Activated CD4-positive, alpha-beta T cell treated with anti-CD3 and anti-CD28 coated beads, Interleukin-2, amount 50 U/mL, for 1 hour (primary cell): Measurements from ENCODE around the gene CD69.

Experiments used
- DNase-seq: peaks from one replicate; pipeline ENCODE4 v3.0.0-alpha.2; 2020

Gene CD69

DNA sequence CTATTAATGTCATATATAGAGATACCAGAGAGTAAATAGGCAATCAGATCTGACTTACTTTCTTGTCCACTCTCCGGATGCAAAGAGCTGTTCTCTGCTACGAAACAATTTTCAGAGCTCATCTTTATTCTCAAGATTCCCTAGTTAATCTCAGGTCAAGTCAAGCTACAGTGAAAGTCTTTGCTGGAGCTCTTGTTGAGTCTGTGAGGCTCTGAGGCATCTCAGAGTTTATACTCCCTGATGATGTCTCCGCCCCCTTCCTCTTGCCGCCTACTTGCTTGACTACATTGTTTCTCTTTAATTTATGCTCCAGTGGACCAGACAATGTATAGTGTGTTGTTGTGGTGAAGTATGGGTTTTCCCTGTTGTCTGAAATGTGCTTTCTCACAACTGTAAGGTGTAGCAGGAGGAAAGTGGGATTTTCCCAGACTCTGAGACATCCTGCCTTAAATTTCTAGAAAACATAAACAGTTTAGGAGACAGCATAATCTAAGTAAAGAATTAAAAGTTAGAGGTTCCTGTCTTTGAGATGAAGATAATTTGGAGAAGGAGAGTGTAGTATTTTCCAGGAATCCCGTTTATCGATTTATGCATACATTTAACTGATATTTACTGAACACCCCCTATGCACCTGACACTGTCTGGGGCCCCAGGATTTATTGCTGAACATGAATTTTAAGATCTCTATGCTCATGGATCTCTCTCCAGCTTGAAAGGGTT, at the start of gene CD69:
CD69 (minus strand) TSS at position 203 of the 720 bp plus-strand sequence; CDS start at position 122, 81 bp downstream.
- peak; percentile 72 for DNase-seq

DNA sequence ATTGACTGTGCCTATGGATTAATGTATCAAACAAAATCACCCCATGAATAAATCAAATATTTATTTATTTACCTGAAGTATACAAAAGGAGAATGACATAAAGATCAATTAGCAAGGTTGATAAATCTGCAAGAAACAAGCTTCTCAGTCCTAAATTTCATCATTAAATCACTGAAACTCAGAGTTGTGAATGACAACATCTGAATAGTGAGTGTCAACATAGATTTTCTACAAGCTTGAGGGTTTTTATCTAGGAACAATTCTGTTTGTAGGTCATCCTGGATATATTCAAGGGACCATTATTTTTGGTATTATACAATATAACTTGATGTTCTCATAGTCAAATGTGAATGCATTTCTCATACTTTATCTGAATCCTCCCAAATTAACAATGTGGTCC, 49.2 kb upstream of the CD69 start:
- DNase-seq = no peak

GRCh38 chr12:9809338-9809737, 48.6 kb upstream of the CD69 start:
- no peak for DNase-seq

- no peak for DNase-seq
These were observed 47.8 kb upstream of the CD69 start for GRCh38 chr12:9808504-9808903.

- DNase-seq = no peak
These were observed 46.0 kb upstream of the CD69 start for GRCh38 chr12:9806714-9807113.

DNA sequence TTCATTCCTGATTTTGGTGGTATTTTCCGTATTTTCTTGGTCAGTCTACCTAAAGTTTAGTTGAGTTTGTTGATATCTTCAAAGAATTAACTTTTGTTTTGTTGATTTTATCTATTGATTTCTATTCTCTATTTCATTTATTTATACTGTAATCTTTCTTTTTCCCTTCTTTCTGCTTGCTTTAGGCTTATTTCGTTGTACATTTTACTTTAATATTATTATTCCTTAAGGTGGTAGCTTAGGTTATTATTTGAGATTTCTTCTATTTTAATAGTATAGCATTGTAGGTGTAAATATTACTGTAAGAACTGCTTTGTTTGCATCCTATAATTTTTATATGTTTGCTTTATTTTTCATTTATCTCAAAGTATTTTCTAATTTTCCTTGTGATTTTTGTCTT, 45.2 kb upstream of the CD69 start:
- no peak for DNase-seq

DNA sequence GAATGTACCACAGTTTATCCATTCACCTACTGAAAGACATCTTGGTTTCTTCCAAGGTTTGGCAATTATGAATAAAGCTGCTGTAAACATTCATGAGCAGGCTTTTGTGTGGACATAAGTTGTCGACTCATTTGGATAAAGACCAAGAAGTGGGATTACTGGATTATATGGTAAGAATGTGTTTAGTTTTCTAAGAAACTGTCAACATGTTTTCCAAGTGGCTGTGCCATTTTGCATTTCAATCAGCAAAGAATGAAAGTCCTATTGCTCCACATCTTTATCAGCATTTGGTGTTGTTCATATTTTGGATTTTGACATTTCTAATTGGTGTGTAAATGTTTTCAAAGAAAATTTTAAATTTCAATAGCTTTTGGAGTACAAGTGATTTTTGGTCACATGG, 39.3 kb upstream of the CD69 start:
- no peak for DNase-seq

DNA sequence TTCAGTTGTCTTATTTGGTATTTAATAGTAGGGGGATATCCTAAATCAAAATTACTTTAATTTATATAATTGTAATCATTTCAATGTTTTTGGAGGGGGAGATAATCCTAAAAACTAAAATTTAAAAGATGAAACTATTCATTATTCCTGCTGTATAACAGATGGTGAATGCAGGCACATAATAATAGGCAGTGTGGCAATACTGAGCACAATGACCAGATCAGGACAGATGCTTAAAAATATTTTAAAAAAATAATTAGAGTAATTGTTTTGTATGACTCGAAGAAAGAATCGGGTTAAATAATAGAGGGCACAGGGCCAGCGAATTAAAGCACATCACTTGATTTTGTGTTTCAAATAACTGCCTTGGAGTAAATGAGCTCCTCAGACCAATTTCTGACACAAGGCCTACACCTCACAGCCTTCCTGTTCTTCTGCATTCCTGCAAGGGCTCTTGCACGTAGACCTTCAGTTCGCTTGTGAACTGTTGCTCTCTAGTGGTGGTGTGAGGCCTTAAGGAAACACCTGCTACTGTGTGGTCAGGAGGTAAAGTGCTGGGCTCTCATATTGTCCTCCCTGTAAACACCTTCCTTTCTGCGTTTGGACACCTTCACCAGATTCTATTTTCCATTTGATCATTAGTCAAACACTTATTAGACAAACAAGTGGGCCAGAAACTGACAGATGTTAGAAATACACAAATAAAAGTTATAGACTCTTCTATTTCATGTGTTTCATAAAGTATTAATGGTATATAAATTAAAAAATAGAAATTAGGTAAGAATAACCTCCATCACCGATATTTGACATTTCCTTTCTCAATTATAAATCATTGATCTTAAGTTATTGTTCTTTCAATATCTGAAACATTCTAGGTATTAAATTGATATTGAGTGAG, 37.3 kb upstream of the CD69 start:
- peak; percentile 55 for DNase-seq

DNA sequence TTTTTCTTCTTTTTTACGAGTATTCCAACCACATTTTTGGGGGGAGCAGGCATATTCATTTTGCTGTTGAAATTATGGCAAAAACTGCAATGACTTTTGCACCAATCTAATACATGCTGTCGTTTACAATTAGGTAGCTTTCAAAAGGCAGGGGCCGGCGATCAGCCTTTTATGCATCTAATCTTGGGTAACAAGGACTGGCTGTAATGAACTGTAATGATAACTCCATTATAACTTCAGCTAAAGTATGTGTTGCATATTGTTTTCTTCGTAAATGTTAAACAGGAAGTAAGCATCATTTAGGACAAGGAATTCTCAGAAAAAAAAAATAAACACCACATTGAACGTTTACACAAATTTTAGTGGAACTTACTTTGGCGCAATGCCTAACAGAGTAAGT, 36.3 kb upstream of the CD69 start:
- DNase-seq = no peak

DNA sequence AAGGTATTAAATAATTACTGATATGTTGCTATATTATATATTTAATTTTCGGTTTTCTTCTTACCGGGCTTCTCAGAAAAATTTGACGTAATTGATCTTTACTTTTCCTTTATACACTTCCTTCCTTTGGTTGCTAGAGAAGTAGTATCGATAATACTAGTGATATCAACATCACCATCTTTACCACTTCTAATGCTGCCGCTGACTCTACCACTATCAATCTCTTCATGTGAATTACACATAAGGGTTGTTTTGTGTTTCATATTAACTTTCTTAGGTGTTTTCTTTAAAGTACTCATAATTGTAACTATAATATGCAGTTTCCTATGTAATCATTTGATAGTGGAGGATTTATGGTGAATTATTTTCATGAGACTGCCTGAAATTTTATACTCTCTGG, 35.6 kb upstream of the CD69 start:
- no peak for DNase-seq

DNA sequence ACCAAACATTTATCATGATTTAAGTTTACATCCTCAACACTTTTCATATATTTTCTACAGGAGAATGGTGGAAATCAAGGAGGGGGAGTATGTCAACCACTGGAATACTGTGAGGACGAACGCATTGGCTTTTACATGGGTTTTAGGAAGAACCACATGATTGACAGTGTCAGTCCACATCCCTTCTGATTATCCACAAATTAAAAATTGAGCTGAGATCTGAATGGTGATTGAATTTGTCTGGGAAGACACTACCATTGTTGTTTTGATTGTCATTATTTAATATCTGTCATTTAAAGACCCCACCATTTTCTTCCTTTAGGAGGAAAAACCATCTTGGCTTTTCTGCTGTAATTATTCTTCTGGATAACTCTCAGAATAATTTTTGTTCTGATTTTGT, 35.2 kb upstream of the CD69 start:
- DNase-seq = no peak

DNA sequence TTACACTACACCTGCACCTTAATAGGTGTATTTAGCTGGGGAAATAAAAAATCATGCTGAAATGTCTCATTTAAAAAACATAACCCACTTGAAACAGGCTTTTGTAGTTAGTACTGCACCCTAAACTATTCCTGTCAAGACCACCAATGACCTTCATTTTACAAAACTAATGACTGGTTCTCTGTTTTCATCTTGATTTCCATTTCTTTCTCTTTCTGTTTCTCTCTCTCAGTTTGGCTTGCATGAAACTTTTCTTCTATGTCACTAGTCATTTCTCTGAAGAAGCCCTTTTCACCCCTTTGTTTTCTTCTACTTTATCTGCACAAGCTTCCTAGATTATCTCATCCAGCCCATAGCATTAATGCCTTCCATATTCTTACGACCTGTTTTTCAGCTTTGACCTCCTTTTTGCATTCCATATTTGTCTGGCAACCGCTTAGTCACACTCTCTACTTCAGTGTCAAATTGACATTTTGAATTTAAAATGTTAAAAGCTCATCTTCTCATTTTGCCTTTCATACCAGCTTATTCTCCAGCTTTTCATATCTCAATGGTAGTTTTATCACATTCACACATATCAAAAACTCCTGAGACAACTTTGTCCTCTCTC, 33.9 kb upstream of the CD69 start:
- DNase-seq = no peak

GRCh38 chr12:9793779-9794395, 33.2 kb upstream of the CD69 start:
- no peak for DNase-seq

- DNase-seq = no peak
These were observed 32.4 kb upstream of the CD69 start for GRCh38 chr12:9792961-9793617.

- no peak for DNase-seq
These were observed 31.6 kb upstream of the CD69 start for GRCh38 chr12:9792185-9792900.

GRCh38 chr12:9786726-9787717, 26.3 kb upstream of the CD69 start:
- no peak for DNase-seq

DNA sequence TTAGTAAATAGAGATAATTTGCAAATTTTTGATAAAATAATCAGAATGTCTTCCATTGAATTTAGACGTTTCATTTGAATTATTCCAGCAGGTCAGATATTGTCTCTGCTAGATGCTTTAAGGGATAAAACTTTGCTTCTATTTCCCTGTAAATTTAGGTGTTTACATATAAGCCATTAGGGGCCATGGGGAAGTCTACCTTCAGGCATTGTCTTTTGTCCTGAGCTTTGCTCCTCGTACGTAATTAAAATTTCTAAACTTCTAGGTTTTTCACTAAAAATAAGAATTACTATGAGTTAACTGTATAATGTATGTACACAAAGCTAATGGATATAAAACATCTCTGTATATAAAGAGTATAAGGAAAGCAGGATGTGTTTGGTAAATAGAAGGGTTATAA, 24.1 kb upstream of the CD69 start:
- no peak for DNase-seq

GRCh38 chr12:9784326-9784725, 23.6 kb upstream of the CD69 start:
- DNase-seq = no peak

- no peak for DNase-seq
These were observed 22.1 kb upstream of the CD69 start for GRCh38 chr12:9782547-9783382.

DNA sequence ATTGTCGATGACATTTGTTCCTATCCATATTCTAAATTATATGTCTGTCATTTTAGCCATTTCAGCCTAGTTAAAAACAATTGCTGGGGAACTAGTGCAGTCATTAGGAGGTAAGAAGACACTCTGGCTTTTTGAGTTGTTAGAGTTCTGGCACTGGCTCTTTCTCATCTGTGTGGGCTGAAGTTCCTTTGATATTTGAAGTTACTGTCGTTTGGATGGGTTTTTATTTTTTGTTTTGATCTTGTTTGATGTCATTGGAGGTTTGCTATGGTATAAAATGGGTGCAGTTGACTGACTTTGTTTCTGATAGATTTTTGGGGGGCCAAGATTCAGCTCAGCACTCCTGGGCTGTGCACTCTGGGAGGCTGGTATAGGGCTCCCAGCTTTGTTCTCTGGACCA, 20.7 kb upstream of the CD69 start:
- DNase-seq = no peak
